HepG2 (cell line): Measurements from ENCODE around the gene HDAC5. TPM values are rescaled to one million over a fixed set of nuclear protein-coding genes. Genes with fewer than 3 reads are reported as not detected.

Source experiments
- JUND ChIP-seq: sonication (generic); formaldehyde crosslinking; IDR thresholded peaks from 2 replicates; pipeline ENCODE4 v1.8.0; 2022; ENCODE audit warnings: mild to moderate bottlenecking, missing genetic modification reagents
- SAP130 ChIP-seq: IDR thresholded peaks from 2 replicates; pipeline ENCODE4 v1.6.1; 2016; ENCODE audit warnings: low read depth
- SMAD3 ChIP-seq: sonication (generic); formaldehyde crosslinking; IDR thresholded peaks from 2 replicates; pipeline ENCODE4 v1.4.0; 2020; ENCODE audit warnings: missing genetic modification reagents
- YEATS4 ChIP-seq: sonication (generic); formaldehyde crosslinking; IDR thresholded peaks from 2 replicates; pipeline ENCODE4 v1.4.0; 2020; ENCODE audit warnings: missing genetic modification reagents, borderline replicate concordance
- ZBTB46 ChIP-seq: sonication (generic); formaldehyde crosslinking; IDR thresholded peaks from 2 replicates; pipeline ENCODE4 v1.4.0; 2020; ENCODE audit warnings: mild to moderate bottlenecking, missing genetic modification reagents, borderline replicate concordance
- ZFAT ChIP-seq: sonication (generic); formaldehyde crosslinking; conservative IDR thresholded peaks from 2 replicates; pipeline ENCODE4 v1.8.1; 2023; ENCODE audit warnings: missing genetic modification reagents, inconsistent platforms
- ZFX ChIP-seq: sonication (generic); formaldehyde crosslinking; IDR thresholded peaks from 2 replicates; pipeline ENCODE4 v1.4.0; 2020; ENCODE audit warnings: mild to moderate bottlenecking, low read depth, missing genetic modification reagents, moderate library complexity
- ZKSCAN8 ChIP-seq: IDR thresholded peaks from 2 replicates; pipeline ENCODE4 v1.6.1; 2016; ENCODE audit warnings: borderline replicate concordance, missing genetic modification reagents, missing compliant biosample characterization
- ZNF274 ChIP-seq: sonication (generic); formaldehyde crosslinking; IDR thresholded peaks from 2 replicates; pipeline ENCODE4 v1.5.1; 2020; ENCODE audit warnings: mild to moderate bottlenecking, missing genetic modification reagents
- ZNF577 ChIP-seq: sonication (generic); formaldehyde crosslinking; IDR thresholded peaks from 2 replicates; pipeline ENCODE4 v1.4.0; 2020; ENCODE audit warnings: mild to moderate bottlenecking, low read depth, missing genetic modification reagents, borderline replicate concordance
- ZNF670 ChIP-seq: sonication (generic); formaldehyde crosslinking; IDR thresholded peaks from 2 replicates; pipeline ENCODE4 v1.8.0; 2022; ENCODE audit warnings: mild to moderate bottlenecking, missing genetic modification reagents, borderline replicate concordance
- ZNF687 ChIP-seq: sonication (generic); formaldehyde crosslinking; IDR thresholded peaks from 2 replicates; pipeline ENCODE4 v1.5.1; 2020; ENCODE audit warnings: mild to moderate bottlenecking, missing genetic modification reagents, moderate library complexity
- ZNF740 ChIP-seq: sonication (generic); formaldehyde crosslinking; IDR thresholded peaks from 2 replicates; pipeline ENCODE4 v1.4.0; 2020; ENCODE audit warnings: missing genetic modification reagents
- ZNF747 ChIP-seq: sonication (generic); formaldehyde crosslinking; IDR thresholded peaks from 2 replicates; pipeline ENCODE4 v1.8.1; 2023; ENCODE audit warnings: missing genetic modification reagents, mild to moderate bottlenecking, borderline replicate concordance
- polyA plus RNA-seq, 8 experiments: library from polyadenylated mRNA; depleted of rRNA in 3 of 8; stranded (reverse) in 7 of 8; unstranded in 1 of 8; fragments of >200 nt; fragmentation: Illumina TruSeq in 4 of 8; extraction: Trizol in 4 of 8; gene quantifications; 2 replicates each; pipeline versions ENCODE4 v1.2.1 to v1.2.3, GENCODE V29; 2011 to 2016; ENCODE audit warnings: low read depth in 4 of 8, missing spikeins in 1 of 8, mixed read lengths in 1 of 8; ENCODE audit not compliant: insufficient read depth in 1 of 8
- total RNA-seq, 5 experiments: library from RNA; depleted of rRNA; stranded (reverse); fragments of >200 nt; fragmentation: Illumina TruSeq; extraction: Trizol; gene quantifications; 2 replicates each; pipeline ENCODE4 v1.2.3, GENCODE V29; 2016; ENCODE audit warnings: low read depth in 1 of 5
- TF ChIP-seq, protein P1 (sequence below): sonication (generic); formaldehyde crosslinking; IDR thresholded peaks from 2 replicates; pipeline ENCODE4 v1.5.1; 2020; ENCODE audit warnings: mild to moderate bottlenecking, missing genetic modification reagents, borderline replicate concordance

The HDAC5 gene
- total and polyA plus RNA-seq, 2 of the 13 experiments (the other 11 are each of a cell fraction or from before 2014, with no cell fraction given) = 46.4 to 85.4 TPM

DNA sequence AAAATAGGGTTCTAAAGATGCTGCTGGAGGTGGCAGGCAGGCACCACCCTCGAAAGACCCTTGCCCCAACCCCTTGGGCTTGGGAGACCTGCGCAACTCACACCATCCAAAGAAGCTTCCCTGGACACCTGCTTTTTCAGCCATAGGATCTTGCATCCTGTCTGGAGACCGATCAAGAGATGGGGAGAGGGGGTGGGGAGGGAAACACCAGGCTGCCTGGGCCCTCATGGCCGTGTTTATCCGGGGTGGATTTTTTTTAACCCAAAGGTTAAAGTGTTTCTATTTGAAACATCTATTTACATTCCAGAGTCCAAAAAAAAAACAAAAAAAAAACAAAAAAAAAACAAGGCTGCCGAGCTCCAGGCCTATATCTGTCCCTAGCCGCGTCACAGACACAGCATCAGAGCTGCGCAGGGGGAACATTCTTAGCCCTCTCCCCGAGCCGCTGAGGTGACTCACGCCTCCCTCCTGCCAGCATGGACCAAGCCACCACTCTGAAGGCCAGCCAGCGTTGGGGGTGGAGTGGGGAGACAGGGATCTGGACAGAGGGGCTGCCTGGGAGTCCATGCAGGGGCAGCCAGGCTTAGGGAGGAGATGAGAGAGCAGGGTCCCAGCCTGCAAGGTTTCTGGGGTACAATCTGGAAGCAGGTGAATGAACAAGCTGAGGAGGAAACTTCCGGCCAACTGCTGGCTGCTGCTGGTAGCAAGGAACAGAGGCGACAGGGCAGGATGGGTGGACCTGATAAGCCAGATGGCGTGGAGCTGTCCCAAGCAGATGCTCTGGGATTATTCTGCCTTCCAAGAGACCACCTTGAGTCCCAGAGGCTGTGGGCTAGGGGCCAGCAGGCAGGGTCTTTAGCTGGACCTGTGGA is 14.8 kb downstream of the HDAC5 start (continued):
- TF ChIP-seq ZNF670 (peak; percentile 22; the same call in 1 of the 2 replicates), SMAD3 (CRISPR knock-in tag) (peak; percentile 43; the same call in 1 of the 2 replicates), ZFAT (CRISPR knock-in tag) (no peak), ZBTB46 (CRISPR knock-in tag) (peak; percentile 89; the same call in 1 of the 2 replicates), ZNF687 (CRISPR knock-in tag) (peak; percentile 96), SAP130 (CRISPR knock-in tag) (peak; percentile 96), ZFX (CRISPR knock-in tag) (peak; percentile 89), ZNF274 (CRISPR knock-in tag) (peak; percentile 85), JUND (peak; percentile 91), ZNF740 (CRISPR knock-in tag) (peak; percentile 71; the same call in 1 of the 2 replicates), ZKSCAN8 (CRISPR knock-in tag) (peak; percentile 54; the same call in 1 of the 2 replicates), YEATS4 (CRISPR knock-in tag) (peak; percentile 73; the same call in 1 of the 2 replicates), ZNF577 (CRISPR knock-in tag) (0 out of 2 replicates have a peak, but pooled peaks have one; percentile 71), ZNF747 (CRISPR knock-in tag) (peak; percentile 70; the same call in 1 of the 2 replicates)
- TF ChIP-seq, protein P1, sequence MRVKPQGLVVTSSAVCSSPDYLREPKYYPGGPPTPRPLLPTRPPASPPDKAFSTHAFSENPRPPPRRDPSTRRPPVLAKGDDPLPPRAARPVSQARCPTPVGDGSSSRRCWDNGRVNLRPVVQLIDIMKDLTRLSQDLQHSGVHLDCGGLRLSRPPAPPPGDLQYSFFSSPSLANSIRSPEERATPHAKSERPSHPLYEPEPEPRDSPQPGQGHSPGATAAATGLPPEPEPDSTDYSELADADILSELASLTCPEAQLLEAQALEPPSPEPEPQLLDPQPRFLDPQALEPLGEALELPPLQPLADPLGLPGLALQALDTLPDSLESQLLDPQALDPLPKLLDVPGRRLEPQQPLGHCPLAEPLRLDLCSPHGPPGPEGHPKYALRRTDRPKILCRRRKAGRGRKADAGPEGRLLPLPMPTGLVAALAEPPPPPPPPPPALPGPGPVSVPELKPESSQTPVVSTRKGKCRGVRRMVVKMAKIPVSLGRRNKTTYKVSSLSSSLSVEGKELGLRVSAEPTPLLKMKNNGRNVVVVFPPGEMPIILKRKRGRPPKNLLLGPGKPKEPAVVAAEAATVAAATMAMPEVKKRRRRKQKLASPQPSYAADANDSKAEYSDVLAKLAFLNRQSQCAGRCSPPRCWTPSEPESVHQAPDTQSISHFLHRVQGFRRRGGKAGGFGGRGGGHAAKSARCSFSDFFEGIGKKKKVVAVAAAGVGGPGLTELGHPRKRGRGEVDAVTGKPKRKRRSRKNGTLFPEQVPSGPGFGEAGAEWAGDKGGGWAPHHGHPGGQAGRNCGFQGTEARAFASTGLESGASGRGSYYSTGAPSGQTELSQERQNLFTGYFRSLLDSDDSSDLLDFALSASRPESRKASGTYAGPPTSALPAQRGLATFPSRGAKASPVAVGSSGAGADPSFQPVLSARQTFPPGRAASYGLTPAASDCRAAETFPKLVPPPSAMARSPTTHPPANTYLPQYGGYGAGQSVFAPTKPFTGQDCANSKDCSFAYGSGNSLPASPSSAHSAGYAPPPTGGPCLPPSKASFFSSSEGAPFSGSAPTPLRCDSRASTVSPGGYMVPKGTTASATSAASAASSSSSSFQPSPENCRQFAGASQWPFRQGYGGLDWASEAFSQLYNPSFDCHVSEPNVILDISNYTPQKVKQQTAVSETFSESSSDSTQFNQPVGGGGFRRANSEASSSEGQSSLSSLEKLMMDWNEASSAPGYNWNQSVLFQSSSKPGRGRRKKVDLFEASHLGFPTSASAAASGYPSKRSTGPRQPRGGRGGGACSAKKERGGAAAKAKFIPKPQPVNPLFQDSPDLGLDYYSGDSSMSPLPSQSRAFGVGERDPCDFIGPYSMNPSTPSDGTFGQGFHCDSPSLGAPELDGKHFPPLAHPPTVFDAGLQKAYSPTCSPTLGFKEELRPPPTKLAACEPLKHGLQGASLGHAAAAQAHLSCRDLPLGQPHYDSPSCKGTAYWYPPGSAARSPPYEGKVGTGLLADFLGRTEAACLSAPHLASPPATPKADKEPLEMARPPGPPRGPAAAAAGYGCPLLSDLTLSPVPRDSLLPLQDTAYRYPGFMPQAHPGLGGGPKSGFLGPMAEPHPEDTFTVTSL (CRISPR knock-in tag) = peak; percentile 69
